ENCODE results near the gene TRAPPC3L.

DNA sequence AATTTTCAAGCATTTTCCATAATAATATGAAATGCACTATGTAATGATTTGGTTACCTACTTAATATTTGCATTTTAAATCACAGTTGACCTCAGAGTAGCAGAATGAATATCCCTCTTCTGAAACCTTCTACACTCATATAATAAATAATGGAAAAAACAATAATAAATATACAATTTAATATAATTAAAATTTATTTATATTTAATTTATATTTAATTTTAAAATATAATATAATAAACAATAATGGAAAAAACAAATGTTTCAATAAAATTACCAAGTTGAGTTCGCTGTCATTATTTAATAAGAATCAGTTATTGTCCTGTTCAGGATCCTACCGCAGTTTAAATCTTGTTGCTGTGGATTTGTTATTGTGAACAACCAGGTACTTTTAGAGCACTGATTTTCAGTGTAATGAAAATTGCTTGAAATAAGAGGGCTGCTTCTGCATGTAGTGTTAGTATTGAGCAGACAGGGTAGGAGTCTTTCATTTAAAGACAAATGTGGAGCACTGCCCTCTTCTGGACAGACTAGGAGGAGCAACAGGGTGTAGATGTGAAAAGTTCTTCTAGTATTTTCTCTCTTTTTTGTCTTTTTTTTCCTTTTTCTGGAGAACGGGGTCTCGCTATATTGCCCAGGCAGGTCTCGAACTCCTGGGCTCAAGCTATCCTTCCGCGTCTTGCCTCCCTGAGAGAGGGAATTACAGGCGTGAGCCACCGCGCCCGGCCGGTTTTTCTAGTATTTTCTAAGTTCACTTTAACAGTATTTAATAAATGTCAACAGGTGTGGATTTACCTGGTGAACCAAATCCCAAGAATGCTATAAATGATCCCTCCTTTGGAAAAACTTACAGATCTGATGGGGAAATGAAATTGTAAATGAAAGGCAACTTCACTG lies 13.6 kb downstream of the TRAPPC3L start:
- TF ChIP-seq EZH2 (IDR thresholded peaks at IDR 0.05) (no peak), POLR2AphosphoS5 (IDR thresholded peaks at IDR 0.05; ENCODE audit: borderline replicate concordance, low read depth, low read length) (no peak), FOXP2 (optimal IDR thresholded peaks at IDR 0.05; ENCODE audit: control extremely low read depth, extremely low read length, insufficient read depth) (no peak)

Measured in SK-N-MC (cell line).